Measurements from ENCODE around the gene FGFRL1.

GRCh38 chr4:1047106-1047975 is 35.9 kb downstream of the FGFRL1 start:
- TF ChIP-seq CTCF (conservative IDR thresholded peaks at IDR 0.05) (no peak), EZH2 (IDR thresholded peaks at IDR 0.05; ENCODE audit: low read depth) (no peak)
